Renal cortical epithelial cell (primary cell): Measurements from ENCODE around the gene IQGAP2. TPM values are rescaled to one million over a fixed set of nuclear protein-coding genes. Genes with fewer than 3 reads are reported as not detected.

Source experiments
- DNase-seq: peaks from one replicate; pipeline ENCODE4 v3.0.0-alpha.2; 2011; ENCODE audit warnings: low read depth
- total RNA-seq: library from RNA; depleted of rRNA; stranded (reverse); fragments of >200 nt; gene quantifications from 2 replicates; pipeline ENCODE4 v1.2.3, GENCODE V29; 2014

IQGAP2 gene
- total RNA-seq, 1 donor from 2014 or later, result 0.30 TPM

GRCh38 chr5:76383126-76383832 is 19.8 kb upstream of the IQGAP2 start:
- DNase-seq, result no peak

DNA sequence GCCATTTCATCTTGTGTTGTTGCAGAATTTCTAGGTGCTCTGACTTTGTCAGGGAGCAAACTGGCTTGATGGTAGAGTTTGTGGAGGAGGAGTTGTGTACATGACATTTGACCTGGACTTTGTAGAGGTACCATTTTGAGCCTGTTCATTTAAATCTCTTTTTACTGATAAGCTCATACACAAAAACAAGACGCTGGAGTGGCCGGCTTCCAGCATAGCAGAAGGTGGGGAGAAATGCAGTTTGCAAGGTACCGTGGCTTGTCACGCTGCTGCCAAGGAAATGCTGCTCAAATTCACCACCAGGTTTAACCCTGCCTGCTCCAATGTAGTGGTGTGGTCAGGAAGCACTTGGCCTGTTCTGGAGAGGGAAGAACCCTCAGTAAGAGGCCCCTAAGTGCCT is 18.9 kb upstream of the IQGAP2 start:
- no peak for DNase-seq

- DNase-seq, result no peak
Measured at GRCh38 chr5:76384705-76385104, 18.4 kb upstream of the IQGAP2 start.

GRCh38 chr5:76385540-76385939 is 17.5 kb upstream of the IQGAP2 start:
- DNase-seq, result no peak

GRCh38 chr5:76386360-76386759 is 16.7 kb upstream of the IQGAP2 start:
- no peak for DNase-seq

DNA sequence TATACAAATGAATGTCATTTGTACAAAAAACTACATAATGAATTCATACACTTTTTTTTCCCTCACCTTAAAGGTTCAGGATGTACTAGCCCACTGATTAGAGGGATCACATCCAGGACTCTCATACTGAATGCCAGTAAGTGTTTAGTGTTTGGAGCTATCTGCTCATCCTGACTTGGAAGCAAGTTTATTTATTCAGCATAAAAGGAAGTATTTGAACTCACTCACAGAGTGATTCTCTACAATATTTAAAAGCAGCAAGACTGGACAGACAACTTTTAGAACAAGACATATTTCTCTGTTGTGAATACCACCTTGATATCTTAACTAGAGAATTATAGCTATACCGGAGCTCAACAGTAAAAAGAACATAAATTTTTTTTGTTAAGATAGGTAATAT is 14.8 kb upstream of the IQGAP2 start:
- DNase-seq, result no peak

GRCh38 chr5:76388791-76389512 is 14.1 kb upstream of the IQGAP2 start:
- DNase-seq, result no peak

GRCh38 chr5:76389513-76390154 is 13.5 kb upstream of the IQGAP2 start:
- no peak for DNase-seq

- DNase-seq, result no peak
Measured at GRCh38 chr5:76391014-76391413, 12.1 kb upstream of the IQGAP2 start.

GRCh38 chr5:76393035-76393680 is 9.9 kb upstream of the IQGAP2 start:
- DNase-seq, result no peak

DNA sequence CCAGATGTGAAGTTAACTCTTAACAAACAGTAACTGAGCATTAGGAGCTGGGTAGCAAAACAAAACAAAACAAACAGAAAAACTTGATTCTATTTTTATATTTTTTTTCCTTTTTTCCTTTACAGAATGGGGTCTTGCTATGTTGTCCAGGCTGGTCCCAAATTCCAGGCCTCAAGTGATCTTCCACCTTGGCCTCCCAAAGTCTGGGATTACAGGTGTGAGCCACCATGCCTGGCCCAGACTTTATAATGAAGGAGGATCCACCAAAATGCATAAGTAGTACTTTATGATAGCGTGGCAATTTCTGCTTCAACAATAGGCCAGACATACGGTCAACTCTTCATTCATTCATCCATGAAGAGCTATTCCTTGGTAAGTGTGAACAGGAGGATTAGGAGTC is 5.9 kb upstream of the IQGAP2 start:
- DNase-seq, result no peak

- no peak for DNase-seq
Measured at GRCh38 chr5:76399268-76399667, 3.8 kb upstream of the IQGAP2 start.

DNA sequence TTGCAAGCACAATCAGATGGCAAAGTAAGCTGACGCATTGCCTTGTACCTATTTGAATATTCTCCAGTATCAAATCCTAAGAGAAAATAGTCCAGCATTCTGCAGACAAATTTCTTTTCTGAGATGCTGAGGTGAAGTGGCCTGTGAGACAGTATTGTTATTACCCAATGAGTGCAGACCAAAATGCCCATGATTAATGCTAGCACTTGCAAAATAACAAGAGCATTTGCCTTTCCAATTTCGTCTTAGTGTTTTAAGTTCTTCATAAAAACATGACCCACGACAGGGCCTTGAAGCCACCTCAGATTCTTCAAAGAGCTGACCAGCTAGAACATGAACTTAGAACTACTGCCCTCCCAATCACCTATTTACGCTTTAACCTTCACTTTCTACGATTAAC is 2.6 kb upstream of the IQGAP2 start:
- no peak for DNase-seq

DNA sequence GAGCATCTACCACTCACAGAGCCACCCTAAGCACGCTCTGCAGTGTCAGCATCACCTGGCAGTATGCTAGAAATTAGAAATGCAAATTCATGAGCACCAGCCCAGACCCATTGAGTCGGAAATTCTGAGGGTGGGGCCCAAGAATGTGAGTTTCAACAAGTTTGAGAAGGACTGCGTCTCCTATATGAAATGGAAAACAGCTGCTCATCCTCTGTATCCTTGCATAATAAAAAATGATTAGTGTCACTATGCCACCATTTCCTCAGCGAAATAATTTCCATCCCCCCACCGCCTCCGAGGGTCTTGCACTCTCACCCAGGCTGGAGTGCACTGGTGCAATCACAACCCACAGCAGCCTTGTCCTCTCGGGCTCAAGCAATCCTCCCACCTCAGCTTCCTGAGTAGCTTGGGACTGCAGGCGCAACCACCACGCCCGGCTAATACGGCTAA is 1.3 kb upstream of the IQGAP2 start:
- DNase-seq, result no peak

- DNase-seq, result peak; percentile 10
Measured at GRCh38 chr5:76402251-76402885, 717 bp upstream of the IQGAP2 start.

DNA sequence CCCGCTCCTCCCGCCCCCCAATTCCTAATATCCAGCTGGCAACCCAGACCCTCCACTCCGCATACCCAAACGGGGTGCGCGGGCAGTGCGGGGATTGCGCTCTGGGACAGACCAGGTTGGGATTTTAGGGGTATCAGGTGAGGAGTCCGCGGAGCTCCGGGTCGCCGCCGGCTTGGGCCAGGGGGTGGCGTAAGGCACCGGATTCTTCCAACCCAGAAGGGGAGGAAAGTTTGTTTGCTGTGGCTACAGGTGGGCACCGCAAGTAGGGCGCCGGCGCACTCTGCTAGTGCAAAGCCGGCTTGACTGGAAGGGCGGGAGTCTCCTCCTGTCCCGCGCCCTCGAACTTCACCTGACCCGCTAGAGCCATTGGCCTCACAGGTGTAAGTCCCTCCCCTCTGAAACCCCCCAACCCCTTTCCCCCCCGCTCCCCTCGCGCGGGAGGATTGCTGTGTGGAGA is 709 bp downstream of the IQGAP2 start:
- DNase-seq, result no peak

GRCh38 chr5:76404223-76405211 is 1.4 kb downstream of the IQGAP2 start:
- DNase-seq, result peak; percentile 5

- no peak for DNase-seq
Measured at GRCh38 chr5:76406014-76406413, 2.9 kb downstream of the IQGAP2 start.

DNA sequence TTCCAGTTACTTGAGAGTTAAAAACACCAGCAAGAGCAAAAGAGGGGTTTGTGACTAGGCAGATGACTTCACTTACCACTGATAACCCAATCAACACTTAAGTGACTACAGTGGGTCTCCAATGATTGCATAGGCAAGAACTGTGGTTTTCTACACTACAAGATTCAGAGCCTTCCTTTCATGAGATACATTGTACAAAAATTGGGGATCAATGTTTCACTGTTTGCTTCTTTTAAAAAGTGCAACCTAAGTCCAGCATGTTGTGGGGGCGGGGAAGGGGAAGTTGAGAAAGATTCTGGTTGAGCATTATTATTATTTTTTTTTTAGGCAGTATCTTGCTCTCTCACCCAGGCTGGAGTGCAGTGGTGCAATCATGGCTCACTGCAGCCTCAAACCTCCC is 3.6 kb downstream of the IQGAP2 start:
- no peak for DNase-seq

GRCh38 chr5:76408104-76408654 is 5.1 kb downstream of the IQGAP2 start:
- DNase-seq, result no peak
